Osteoblast (primary cell): ENCODE data around the gene ATRAID. TPM values are rescaled to one million over a fixed set of nuclear protein-coding genes. Genes with fewer than 3 reads are reported as not detected.

ENCODE experiments used
- DNase-seq: peaks from one replicate; pipeline ENCODE4 v3.0.0; 2011; ENCODE audit warnings: low spot score, mixed read lengths; ENCODE audit not compliant: insufficient read length; ENCODE audit errors: missing footprints
- H2AFZ ChIP-seq: 2 replicates; pipeline ENCODE4 v1.6.0; 2011; ENCODE audit warnings: mild to moderate bottlenecking, low read length
- H3K27ac ChIP-seq: 2 replicates; pipeline ENCODE4 v1.5.1; 2011; ENCODE audit warnings: mild to moderate bottlenecking, low read depth, low read length, moderate library complexity
- H3K27me3 ChIP-seq: 2 replicates; pipeline ENCODE4 v1.6.0; 2012; ENCODE audit warnings: mild to moderate bottlenecking, control low read depth, inconsistent platforms, low read length, moderate library complexity; ENCODE audit not compliant: insufficient read depth
- H3K36me3 ChIP-seq: 2 replicates; pipeline ENCODE4 v1.5.1; 2011; ENCODE audit warnings: mild to moderate bottlenecking, low read length, control low read depth, moderate library complexity; ENCODE audit not compliant: insufficient read depth
- H3K4me1 ChIP-seq: 2 replicates; pipeline ENCODE4 v1.5.1; 2011; ENCODE audit warnings: mild to moderate bottlenecking, low read length, control low read depth, moderate library complexity; ENCODE audit not compliant: insufficient read depth
- H3K4me2 ChIP-seq: 2 replicates; pipeline ENCODE4 v1.6.0; 2011; ENCODE audit warnings: mild to moderate bottlenecking, low read length; ENCODE audit not compliant: insufficient read depth
- H3K4me3 ChIP-seq: fragments of 200-600 bp; sonication (generic); 3 replicates; pipeline ENCODE4 v1.5.1; 2012; ENCODE audit warnings: mild to moderate bottlenecking, low read length, inconsistent platforms; ENCODE audit not compliant: insufficient read depth
- H3K79me2 ChIP-seq: 2 replicates; pipeline ENCODE4 v1.6.0; 2012; ENCODE audit warnings: mild to moderate bottlenecking, low read length, control low read depth, inconsistent platforms; ENCODE audit not compliant: insufficient read depth
- H3K9me3 ChIP-seq: 2 replicates; pipeline ENCODE4 v1.5.1; 2011; ENCODE audit warnings: low read depth, low read length, control low read depth
- H4K20me1 ChIP-seq: 2 replicates; pipeline ENCODE4 v1.6.0; 2012; ENCODE audit warnings: mild to moderate bottlenecking, low read length, control low read depth; ENCODE audit not compliant: insufficient read depth
- total RNA-seq: library from RNA; depleted of rRNA; stranded (reverse); fragments of >200 nt; gene quantifications from 2 replicates; pipeline ENCODE4 v1.2.3, GENCODE V29; 2012
- TF ChIP-seq, protein P1 (sequence below): IDR thresholded peaks from 2 replicates; pipeline ENCODE4 v1.5.1; 2011; ENCODE audit warnings: mild to moderate bottlenecking, low read depth, low read length, moderate library complexity; ENCODE audit errors: extremely low read depth

The ATRAID gene
- total RNA-seq, 1 donor, result 198 TPM

DNA sequence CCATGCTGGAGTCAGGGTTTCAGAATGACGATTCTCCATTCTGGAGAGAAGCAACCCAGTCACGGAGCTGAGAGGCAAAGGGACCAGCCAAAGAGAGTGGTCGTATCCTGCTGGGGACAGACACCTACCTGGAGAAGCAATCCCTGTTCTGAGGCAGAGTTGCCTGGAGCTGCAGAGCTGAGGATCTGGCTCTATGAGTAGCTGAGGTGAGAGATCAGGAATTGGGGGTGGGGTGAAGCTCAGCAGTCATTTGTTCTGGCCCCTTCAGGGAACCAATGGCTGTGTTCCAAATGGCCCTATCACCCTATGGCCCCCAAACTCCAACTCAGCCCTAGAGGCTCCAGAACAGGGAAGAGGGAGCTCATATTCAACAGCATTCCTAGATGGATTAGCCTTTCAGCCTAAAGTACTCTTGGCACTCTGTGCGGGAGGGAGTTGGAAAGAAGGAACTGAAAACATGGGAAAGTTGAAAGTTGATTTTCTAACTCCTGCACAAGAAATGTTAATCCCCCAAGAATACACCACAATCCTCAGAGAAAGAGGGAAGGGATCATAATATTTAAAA is 3.3 kb upstream of the ATRAID start:
- Histone ChIP-seq H4K20me1 (no peaks in the 10 kb centered on the region), H3K4me2 (no peak overlapping the region), H3K27me3 (no peaks in the 10 kb centered on the region), H3K36me3 (peaks cover 36% of the 10 kb centered on the region), H3K9me3 (no peaks in the 10 kb centered on the region), H3K27ac (no peak overlapping the region), H3K4me1 (peaks cover 14% of the 10 kb centered on the region), H3K79me2 (peaks cover 9% of the 10 kb centered on the region), H2AFZ (no peak overlapping the region), H3K4me3 (no peak overlapping the region)
- TF ChIP-seq, protein P1, sequence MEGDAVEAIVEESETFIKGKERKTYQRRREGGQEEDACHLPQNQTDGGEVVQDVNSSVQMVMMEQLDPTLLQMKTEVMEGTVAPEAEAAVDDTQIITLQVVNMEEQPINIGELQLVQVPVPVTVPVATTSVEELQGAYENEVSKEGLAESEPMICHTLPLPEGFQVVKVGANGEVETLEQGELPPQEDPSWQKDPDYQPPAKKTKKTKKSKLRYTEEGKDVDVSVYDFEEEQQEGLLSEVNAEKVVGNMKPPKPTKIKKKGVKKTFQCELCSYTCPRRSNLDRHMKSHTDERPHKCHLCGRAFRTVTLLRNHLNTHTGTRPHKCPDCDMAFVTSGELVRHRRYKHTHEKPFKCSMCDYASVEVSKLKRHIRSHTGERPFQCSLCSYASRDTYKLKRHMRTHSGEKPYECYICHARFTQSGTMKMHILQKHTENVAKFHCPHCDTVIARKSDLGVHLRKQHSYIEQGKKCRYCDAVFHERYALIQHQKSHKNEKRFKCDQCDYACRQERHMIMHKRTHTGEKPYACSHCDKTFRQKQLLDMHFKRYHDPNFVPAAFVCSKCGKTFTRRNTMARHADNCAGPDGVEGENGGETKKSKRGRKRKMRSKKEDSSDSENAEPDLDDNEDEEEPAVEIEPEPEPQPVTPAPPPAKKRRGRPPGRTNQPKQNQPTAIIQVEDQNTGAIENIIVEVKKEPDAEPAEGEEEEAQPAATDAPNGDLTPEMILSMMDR, result no peak
- peak; percentile 46 for DNase-seq

DNA sequence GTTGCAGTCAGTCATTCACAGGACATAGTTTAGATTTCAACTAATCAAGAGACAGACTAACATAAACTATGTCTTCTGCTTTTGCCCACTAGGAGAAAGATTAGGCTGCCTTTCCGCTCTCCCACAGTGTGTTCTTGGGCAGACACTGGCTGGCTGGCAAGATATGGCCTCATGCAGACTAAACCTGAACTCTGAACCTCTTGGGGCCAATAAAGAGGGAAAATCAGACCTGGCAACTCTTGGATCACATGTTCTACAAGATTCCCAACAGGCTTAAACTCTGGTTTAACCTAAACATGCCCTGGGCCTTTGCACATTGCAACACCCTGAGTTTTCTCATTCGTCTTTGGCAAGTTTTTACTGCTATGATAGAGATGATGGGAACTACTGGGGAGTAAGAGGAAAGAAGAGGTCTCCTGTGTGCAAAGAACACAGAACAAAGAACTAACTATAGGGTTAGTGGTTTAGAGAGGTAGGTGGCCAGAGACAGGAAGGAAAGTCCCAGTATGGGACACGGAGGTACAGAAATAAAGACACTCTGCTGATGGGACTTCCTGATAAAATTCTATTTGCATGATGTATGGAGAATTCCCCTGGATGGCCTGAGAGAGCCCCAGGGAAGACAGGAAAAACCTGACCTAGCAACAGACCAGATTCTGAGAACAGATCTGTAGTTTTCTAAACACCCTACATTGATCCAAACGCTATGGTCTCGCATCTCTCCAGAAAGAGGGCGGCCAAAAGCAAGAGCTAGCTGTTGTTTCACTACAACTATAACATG is 2.0 kb upstream of the ATRAID start:
- peaks cover 27% of the 10 kb centered on the region for H3K36me3 ChIP-seq
- H3K4me1 ChIP-seq, result peaks cover 15% of the 10 kb centered on the region
- peak; percentile 76 for DNase-seq
- H3K27me3 ChIP-seq, result no peaks in the 10 kb centered on the region
- TF ChIP-seq, protein P1, result no peak
- H4K20me1 ChIP-seq, result no peaks in the 10 kb centered on the region
- H2AFZ ChIP-seq, result no peak overlapping the region
- no peak overlapping the region for H3K27ac ChIP-seq
- no peak overlapping the region for H3K4me2 ChIP-seq
- peaks cover 11% of the 10 kb centered on the region for H3K79me2 ChIP-seq
- no peaks in the 10 kb centered on the region for H3K9me3 ChIP-seq
- no peak overlapping the region for H3K4me3 ChIP-seq

DNA sequence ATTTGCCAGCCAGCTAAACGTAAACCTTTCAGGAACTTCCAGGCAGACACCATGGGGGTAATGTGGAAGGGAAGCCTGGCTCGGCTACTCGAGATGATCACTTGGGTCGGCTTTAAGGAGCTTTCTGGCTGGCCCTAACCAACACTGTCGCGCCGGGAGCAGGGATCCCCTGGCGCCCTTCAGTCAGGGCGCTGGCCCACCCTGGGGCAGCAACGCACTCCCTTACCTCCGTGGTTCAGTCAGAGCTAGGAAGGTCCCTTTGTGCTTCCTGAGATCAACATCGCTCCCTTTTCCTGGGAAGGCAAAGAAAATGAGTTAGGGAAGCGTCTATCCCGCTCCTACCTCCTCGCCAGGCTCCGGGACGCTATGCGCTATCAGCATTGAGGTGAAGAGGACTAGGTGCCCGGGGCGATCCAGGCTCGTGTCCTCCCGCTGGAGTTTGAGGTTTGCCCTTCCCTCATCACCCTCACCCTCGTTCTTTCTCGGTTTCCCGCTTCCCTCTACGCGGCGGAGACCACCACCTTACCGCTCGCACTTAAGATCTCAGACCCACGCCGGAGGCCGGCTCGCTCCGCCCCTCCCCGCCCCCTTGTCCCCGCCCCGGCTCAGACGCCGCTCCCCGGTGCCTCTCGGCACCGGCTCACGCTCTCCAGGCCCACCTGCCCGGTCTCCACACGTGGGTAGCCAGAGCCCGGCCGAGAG is 449 bp upstream of the ATRAID start:
- peak; percentile 94 for DNase-seq
- Histone ChIP-seq H3K79me2 (peaks cover 12% of the 10 kb centered on the region), H3K4me1 (peaks cover 15% of the 10 kb centered on the region), H3K27ac (peak overlapping the region; percentile 40), H3K4me3 (peak overlapping the region; percentile 86), H3K4me2 (peak overlapping the region; percentile 87), H2AFZ (peak overlapping the region; percentile 96), H3K27me3 (no peaks in the 10 kb centered on the region), H3K9me3 (no peaks in the 10 kb centered on the region), H4K20me1 (no peaks in the 10 kb centered on the region), H3K36me3 (peaks cover 31% of the 10 kb centered on the region)
- TF ChIP-seq, protein P1, result no peak
